Measurements from ENCODE around the gene PC.
A peak's percentile ranks its signal among the peaks of the same experiment; 100 is the strongest.

Gene PC

GRCh38 chr11:66881451-66881835, 76.7 kb downstream of the PC start:
- DNase-seq, result no peak

GRCh38 chr11:66880496-66881450, 77.4 kb downstream of the PC start:
- no peak for DNase-seq

GRCh38 chr11:66879999-66880398, 78.2 kb downstream of the PC start:
- no peak for DNase-seq

- no peak for DNase-seq
Observed at GRCh38 chr11:66879583-66879982, 78.6 kb downstream of the PC start.

- DNase-seq, result no peak
Observed at GRCh38 chr11:66879000-66879399, 79.2 kb downstream of the PC start.

- no peak for DNase-seq
Observed at GRCh38 chr11:66878474-66878873, 79.7 kb downstream of the PC start.

- DNase-seq, result no peak
Observed at GRCh38 chr11:66877588-66878385, 80.4 kb downstream of the PC start.

GRCh38 chr11:66875378-66875777, 82.8 kb downstream of the PC start:
- DNase-seq, result no peak

- DNase-seq, result no peak
Observed at GRCh38 chr11:66874232-66874631, 84.0 kb downstream of the PC start.

GRCh38 chr11:66871521-66871901, 86.7 kb downstream of the PC start:
- no peak for DNase-seq

- no peak for DNase-seq
Observed at GRCh38 chr11:66870616-66871520, 87.3 kb downstream of the PC start.

- no peak for DNase-seq
Observed at GRCh38 chr11:66870131-66870530, 88.1 kb downstream of the PC start.

GRCh38 chr11:66869567-66869870, 88.7 kb downstream of the PC start:
- DNase-seq, result no peak

GRCh38 chr11:66868726-66869566, 89.2 kb downstream of the PC start:
- peak; percentile 87 for DNase-seq

- DNase-seq, result no peak
Observed at GRCh38 chr11:66868082-66868725, 90.0 kb downstream of the PC start.

GRCh38 chr11:66867425-66868040, 90.7 kb downstream of the PC start:
- DNase-seq, result no peak

- DNase-seq, result no peak
Observed at GRCh38 chr11:66866511-66866986, 91.6 kb downstream of the PC start.

GRCh38 chr11:66866007-66866406, 92.2 kb downstream of the PC start:
- no peak for DNase-seq

GRCh38 chr11:66864924-66865697, 93.1 kb downstream of the PC start:
- DNase-seq, result no peak

Data from activated CD8-positive, alpha-beta memory T cell treated with anti-CD3 and anti-CD28 coated beads, Interleukin-2, amount 50 U/mL, for 48 hours (primary cell).